Progenitor cell of endocrine pancreas (in vitro differentiated cells): Measurements from ENCODE around the gene TREH. TPM values are rescaled to one million over a fixed set of nuclear protein-coding genes. Genes with fewer than 3 reads are reported as not detected.

Experiments
- DNase-seq: peaks from one replicate; pipeline ENCODE4 v3.0.0; 2021; ENCODE audit warnings: low spot score; ENCODE audit not compliant: unreplicated experiment
- H3K27ac Mint-ChIP-seq: 2 replicates; pipeline ENCODE4 v1.8.0; 2021; ENCODE audit warnings: mild to moderate bottlenecking, moderate library complexity, mixed read lengths
- H3K27me3 Mint-ChIP-seq: 2 replicates; pipeline ENCODE4 v1.8.0; 2021; ENCODE audit warnings: mixed read lengths
- H3K36me3 Mint-ChIP-seq: 2 replicates; pipeline ENCODE4 v1.8.0; 2022; ENCODE audit warnings: mixed read lengths; ENCODE audit not compliant: insufficient read depth
- H3K4me1 Mint-ChIP-seq: 2 replicates; pipeline ENCODE4 v1.8.0; 2021; ENCODE audit warnings: low read depth, mixed read lengths
- H3K4me3 Mint-ChIP-seq: 2 replicates; pipeline ENCODE4 v1.8.0; 2021; ENCODE audit warnings: low read depth, mild to moderate bottlenecking, moderate library complexity, mixed read lengths
- H3K9me3 Mint-ChIP-seq: 2 replicates; pipeline ENCODE4 v1.8.0; 2021; ENCODE audit warnings: low read depth, mixed read lengths
- CTCF ChIP-seq: fragments of 200-600 bp; sonication (generic); IDR thresholded peaks from one replicate; pipeline ENCODE4 v1.5.0; 2021; ENCODE audit warnings: antibody characterized with exemption, mild to moderate bottlenecking; ENCODE audit not compliant: unreplicated experiment
- total RNA-seq: library from RNA; stranded (reverse); gene quantifications from 2 replicates; pipeline ENCODE4 v1.2.1, GENCODE V29; 2021

The TREH gene
- total RNA-seq, 1 donor from 2014 or later: not detected

GRCh38 chr11:118672846-118673245, 6.6 kb downstream of the TREH start:
- Mint-ChIP-seq H3K27me3 (peaks cover 10% of the 10 kb centered on the region), H3K4me1 (no peaks in the 10 kb centered on the region), H3K9me3 (peaks cover 14% of the 10 kb centered on the region), H3K4me3 (no peak overlapping the region), H3K36me3 (no peaks in the 10 kb centered on the region), H3K27ac (no peak overlapping the region)
- no peak for DNase-seq
- TF ChIP-seq CTCF: peak; percentile 13

- H3K27me3 Mint-ChIP-seq: peaks cover 10% of the 10 kb centered on the region
Measured at GRCh38 chr11:118671254-118671653, 8.2 kb downstream of the TREH start.

GRCh38 chr11:118670063-118670462, 9.4 kb downstream of the TREH start:
- Mint-ChIP-seq H3K4me3 (no peak overlapping the region), H3K27ac (no peak overlapping the region), H3K4me1 (no peaks in the 10 kb centered on the region), H3K36me3 (no peaks in the 10 kb centered on the region), H3K27me3 (peaks cover 10% of the 10 kb centered on the region), H3K9me3 (peaks cover 14% of the 10 kb centered on the region)
- no peak for DNase-seq
- no peak for TF ChIP-seq CTCF

More at GRCh38 chr11:118671254-118671653, 8.2 kb downstream of the TREH start:
- H3K27ac Mint-ChIP-seq: no peak overlapping the region
- H3K9me3 Mint-ChIP-seq: peaks cover 14% of the 10 kb centered on the region
- H3K4me3 Mint-ChIP-seq: no peak overlapping the region
- no peak for DNase-seq
- no peaks in the 10 kb centered on the region for H3K4me1 Mint-ChIP-seq
- no peak for TF ChIP-seq CTCF
- H3K36me3 Mint-ChIP-seq: no peaks in the 10 kb centered on the region

GRCh38 chr11:118666371-118666770, 13.1 kb downstream of the TREH start:
- Mint-ChIP-seq H3K9me3 (peaks cover 11% of the 10 kb centered on the region), H3K27ac (no peak overlapping the region), H3K27me3 (peaks cover 14% of the 10 kb centered on the region), H3K36me3 (no peaks in the 10 kb centered on the region), H3K4me3 (no peak overlapping the region), H3K4me1 (no peaks in the 10 kb centered on the region)
- no peak for DNase-seq
- TF ChIP-seq CTCF: no peak

- Mint-ChIP-seq H3K27ac (no peak overlapping the region), H3K9me3 (no peaks in the 10 kb centered on the region), H3K36me3 (no peaks in the 10 kb centered on the region), H3K27me3 (peaks cover 5% of the 10 kb centered on the region), H3K4me3 (no peak overlapping the region), H3K4me1 (peaks cover 2% of the 10 kb centered on the region)
- DNase-seq: no peak
- TF ChIP-seq CTCF: no peak
Measured at GRCh38 chr11:118663902-118664301, 15.5 kb downstream of the TREH start.
